Transverse colon (tissue), 4 donors: ENCODE results near the gene FOSL2.

Experiments used
- POLR2A ChIP-seq: fragments of 450-650 bp; IDR thresholded peaks from one replicate; pipeline ENCODE4 v1.6.1; 2016; ENCODE audit warnings: antibody characterized with exemption, mild to moderate bottlenecking, moderate library complexity
- POLR2AphosphoS5 ChIP-seq, 3 donors: sonication (generic); formaldehyde crosslinking; IDR thresholded peaks; one replicate each; pipeline ENCODE4 v1.6.1; 2016; ENCODE audit warnings: antibody characterized with exemption in 3 of 3
- TF ChIP-seq, protein P1 (sequence below), 5 experiments: fragments of 200-600 bp in 3 of 5; fragments of 450-650 bp in 2 of 5; sonication (generic) in 3 of 5; IDR thresholded peaks; 1 replicate in 2 of 5; 2 replicates in 3 of 5; pipeline ENCODE4 v1.5.1; 2016 to 2017; ENCODE audit warnings: antibody characterized with exemption in 5 of 5, inconsistent platforms in 3 of 5, mild to moderate bottlenecking in 2 of 5, moderate library complexity in 1 of 5

DNA sequence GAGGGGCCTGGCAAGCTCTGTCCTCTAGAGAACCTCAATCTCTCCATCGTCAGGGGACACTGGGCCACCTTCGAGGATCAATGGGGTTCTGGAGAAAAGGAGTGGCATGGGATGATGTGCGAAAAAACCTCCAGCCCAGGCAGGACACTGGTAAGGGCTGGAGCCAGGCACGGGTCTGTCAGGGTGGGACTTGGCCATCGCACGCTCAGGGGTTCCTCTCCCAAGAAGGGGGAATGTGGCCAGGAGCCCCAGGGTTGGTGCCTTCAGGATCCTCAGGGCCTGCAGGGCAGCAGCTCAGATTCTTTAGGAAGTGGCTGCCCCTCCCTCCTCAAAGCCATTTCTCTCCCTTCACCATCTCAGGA is 56.4 kb downstream of the FOSL2 start:
- TF ChIP-seq POLR2AphosphoS5 (IDR thresholded peaks at IDR 0.05) (no peak), POLR2A (no peak)
- TF ChIP-seq, protein P1, sequence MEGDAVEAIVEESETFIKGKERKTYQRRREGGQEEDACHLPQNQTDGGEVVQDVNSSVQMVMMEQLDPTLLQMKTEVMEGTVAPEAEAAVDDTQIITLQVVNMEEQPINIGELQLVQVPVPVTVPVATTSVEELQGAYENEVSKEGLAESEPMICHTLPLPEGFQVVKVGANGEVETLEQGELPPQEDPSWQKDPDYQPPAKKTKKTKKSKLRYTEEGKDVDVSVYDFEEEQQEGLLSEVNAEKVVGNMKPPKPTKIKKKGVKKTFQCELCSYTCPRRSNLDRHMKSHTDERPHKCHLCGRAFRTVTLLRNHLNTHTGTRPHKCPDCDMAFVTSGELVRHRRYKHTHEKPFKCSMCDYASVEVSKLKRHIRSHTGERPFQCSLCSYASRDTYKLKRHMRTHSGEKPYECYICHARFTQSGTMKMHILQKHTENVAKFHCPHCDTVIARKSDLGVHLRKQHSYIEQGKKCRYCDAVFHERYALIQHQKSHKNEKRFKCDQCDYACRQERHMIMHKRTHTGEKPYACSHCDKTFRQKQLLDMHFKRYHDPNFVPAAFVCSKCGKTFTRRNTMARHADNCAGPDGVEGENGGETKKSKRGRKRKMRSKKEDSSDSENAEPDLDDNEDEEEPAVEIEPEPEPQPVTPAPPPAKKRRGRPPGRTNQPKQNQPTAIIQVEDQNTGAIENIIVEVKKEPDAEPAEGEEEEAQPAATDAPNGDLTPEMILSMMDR (IDR thresholded peaks at IDR 0.05): no peak
